Upper lobe of left lung (tissue), 4 donors: ENCODE data around the gene KCNIP1.

ENCODE experiments used
- EP300 ChIP-seq, 4 donors: sonication (generic); formaldehyde crosslinking; IDR thresholded peaks; one replicate each; pipeline ENCODE4 v1.5.1; 2017; ENCODE audit warnings: antibody characterized with exemption in 4 of 4, control low read depth in 2 of 4
- POLR2A ChIP-seq, 4 donors: fragments of 450-650 bp; IDR thresholded peaks; one replicate each; pipeline ENCODE4 v1.5.1; 2016 to 2017; ENCODE audit warnings: antibody characterized with exemption in 4 of 4, mild to moderate bottlenecking in 2 of 4
- POLR2AphosphoS5 ChIP-seq, 2 donors: sonication (generic); formaldehyde crosslinking; IDR thresholded peaks; one replicate each; pipeline ENCODE4 v1.5.1; 2017; ENCODE audit warnings: antibody characterized with exemption in 2 of 2
- TF ChIP-seq, protein P1 (sequence below), 6 experiments: fragments of 450-650 bp in 4 of 6; fragments of 200-600 bp in 2 of 6; sonication (generic) in 2 of 6; IDR thresholded peaks; one replicate each; pipeline ENCODE4 v1.5.1; 2016 to 2019; ENCODE audit warnings: antibody characterized with exemption in 6 of 6

DNA sequence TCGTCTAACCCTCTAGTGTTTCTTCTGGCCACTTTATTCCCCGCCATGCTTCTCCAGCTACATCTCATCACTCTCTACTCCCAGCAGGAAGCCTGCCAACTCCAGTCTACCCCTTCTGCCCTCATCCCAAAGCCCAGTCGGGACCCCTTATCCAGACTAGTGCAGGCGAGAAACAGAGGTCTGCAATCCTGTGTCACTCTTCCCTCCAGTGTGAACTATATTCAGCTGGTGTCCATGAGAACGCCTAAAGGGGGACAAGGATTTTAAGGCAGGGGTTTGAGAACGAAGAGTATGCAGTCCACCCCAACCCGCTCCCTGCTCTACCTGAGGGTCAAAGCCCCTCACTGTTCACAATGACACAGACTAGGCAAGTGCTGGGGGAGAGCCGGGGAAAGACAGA is 238.0 kb downstream of the KCNIP1 start:
- TF ChIP-seq, protein P1, sequence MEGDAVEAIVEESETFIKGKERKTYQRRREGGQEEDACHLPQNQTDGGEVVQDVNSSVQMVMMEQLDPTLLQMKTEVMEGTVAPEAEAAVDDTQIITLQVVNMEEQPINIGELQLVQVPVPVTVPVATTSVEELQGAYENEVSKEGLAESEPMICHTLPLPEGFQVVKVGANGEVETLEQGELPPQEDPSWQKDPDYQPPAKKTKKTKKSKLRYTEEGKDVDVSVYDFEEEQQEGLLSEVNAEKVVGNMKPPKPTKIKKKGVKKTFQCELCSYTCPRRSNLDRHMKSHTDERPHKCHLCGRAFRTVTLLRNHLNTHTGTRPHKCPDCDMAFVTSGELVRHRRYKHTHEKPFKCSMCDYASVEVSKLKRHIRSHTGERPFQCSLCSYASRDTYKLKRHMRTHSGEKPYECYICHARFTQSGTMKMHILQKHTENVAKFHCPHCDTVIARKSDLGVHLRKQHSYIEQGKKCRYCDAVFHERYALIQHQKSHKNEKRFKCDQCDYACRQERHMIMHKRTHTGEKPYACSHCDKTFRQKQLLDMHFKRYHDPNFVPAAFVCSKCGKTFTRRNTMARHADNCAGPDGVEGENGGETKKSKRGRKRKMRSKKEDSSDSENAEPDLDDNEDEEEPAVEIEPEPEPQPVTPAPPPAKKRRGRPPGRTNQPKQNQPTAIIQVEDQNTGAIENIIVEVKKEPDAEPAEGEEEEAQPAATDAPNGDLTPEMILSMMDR (IDR thresholded peaks at IDR 0.05), result no peak
- no peak for TF ChIP-seq POLR2A (IDR thresholded peaks at IDR 0.05)
- no peak for TF ChIP-seq EP300 (IDR thresholded peaks at IDR 0.05)
- TF ChIP-seq POLR2AphosphoS5 (IDR thresholded peaks at IDR 0.05), result no peak
